HUES6 (cell line): ENCODE measurements around the gene PIK3CD.
A peak's percentile ranks its signal among the peaks of the same experiment; 100 is the strongest.
"Not testable (repeated sequence)": the region's sequence is repeated elsewhere in the genome, so short reads cannot be mapped to it uniquely, and the experiment has no call there.

Experiments used
- H3K27ac ChIP-seq: 2 replicates; pipeline ENCODE4 v1.7.0; 2013; ENCODE audit warnings: low read depth, mild to moderate bottlenecking, low read length, inconsistent platforms
- H3K27me3 ChIP-seq: 2 replicates; pipeline ENCODE4 v1.6.1; 2013; ENCODE audit warnings: low read length; ENCODE audit not compliant: control insufficient read depth, insufficient read depth
- H3K36me3 ChIP-seq: 2 replicates; pipeline ENCODE4 v1.6.1; 2013; ENCODE audit warnings: low read length; ENCODE audit not compliant: control insufficient read depth, insufficient read depth
- H3K4me1 ChIP-seq: 2 replicates; pipeline ENCODE4 v1.6.1; 2013; ENCODE audit warnings: low read length; ENCODE audit not compliant: control insufficient read depth, insufficient read depth
- H3K4me3 ChIP-seq: 2 replicates; pipeline ENCODE4 v1.5.1; 2013; ENCODE audit warnings: low read depth, low read length
- H3K9ac ChIP-seq: one replicate; pipeline ENCODE4 v1.6.1; 2013; ENCODE audit warnings: mild to moderate bottlenecking, low read length
- H3K9me3 ChIP-seq: 2 replicates; pipeline ENCODE4 v1.6.1; 2013; ENCODE audit warnings: low read depth, low read length; ENCODE audit not compliant: control insufficient read depth, insufficient read depth

PIK3CD gene

GRCh38 chr1:9746211-9746610, 94.7 kb downstream of the PIK3CD start:
- Histone ChIP-seq H3K27ac (no peak overlapping the region), H3K9me3 (no peaks in the 10 kb centered on the region), H3K4me1 (no peaks in the 10 kb centered on the region), H3K27me3 (no peaks in the 10 kb centered on the region), H3K36me3 (peaks cover 73% of the 10 kb centered on the region), H3K9ac (no peak overlapping the region), H3K4me3 (no peak overlapping the region)

DNA sequence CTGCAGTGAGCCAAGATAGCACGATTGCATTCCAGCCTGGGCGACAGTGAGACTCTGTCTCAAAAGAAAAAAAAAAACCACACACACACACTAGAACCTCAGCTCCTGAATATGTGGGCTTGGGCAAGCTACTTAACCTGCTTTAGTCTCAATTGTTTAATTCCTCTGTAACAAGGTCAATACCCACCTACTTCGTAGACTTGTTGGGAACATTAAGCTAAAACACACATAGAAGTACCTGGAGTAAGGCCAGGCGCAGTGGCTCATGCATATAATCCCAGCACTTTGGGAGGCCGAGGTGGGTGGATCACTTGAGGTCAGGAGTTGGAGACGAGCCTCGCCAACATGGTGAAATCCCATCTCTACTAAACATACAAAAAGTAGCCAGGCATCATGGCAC, 95.1 kb downstream of the PIK3CD start:
- no peaks in the 10 kb centered on the region for H3K4me1 ChIP-seq
- H3K9me3 ChIP-seq = no peaks in the 10 kb centered on the region
- no peak overlapping the region for H3K4me3 ChIP-seq
- H3K27ac ChIP-seq = no peak overlapping the region
- no peak overlapping the region for H3K9ac ChIP-seq
- H3K27me3 ChIP-seq = no peaks in the 10 kb centered on the region
- H3K36me3 ChIP-seq = peaks cover 75% of the 10 kb centered on the region

GRCh38 chr1:9748391-9748790, 96.9 kb downstream of the PIK3CD start:
- H3K27me3 ChIP-seq, H3K4me3 ChIP-seq, H3K9me3 ChIP-seq, H3K27ac ChIP-seq, H3K4me1 ChIP-seq, H3K9ac ChIP-seq: not testable (repeated sequence)
- H3K36me3 ChIP-seq = peaks cover 74% of the 10 kb centered on the region

DNA sequence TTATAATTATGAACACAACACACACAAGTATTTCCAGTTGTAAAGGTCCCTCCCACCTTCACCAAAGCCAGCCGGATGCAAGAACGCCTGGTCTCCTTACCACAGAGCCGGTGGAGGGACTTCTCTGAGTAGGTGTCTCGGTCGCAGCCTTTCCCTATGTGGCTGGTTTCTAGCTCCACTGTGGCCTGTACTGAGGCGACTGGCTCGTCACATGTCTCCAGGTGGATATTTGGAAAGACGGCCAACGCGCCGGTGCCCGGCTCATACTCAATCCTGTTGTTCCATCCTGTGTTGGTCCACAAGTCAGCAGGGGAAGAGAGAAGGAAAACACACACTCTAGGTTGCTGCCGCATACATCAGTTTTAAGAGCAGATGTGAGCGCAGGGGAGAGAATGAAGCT, 97.8 kb downstream of the PIK3CD start:
- no peaks in the 10 kb centered on the region for H3K9me3 ChIP-seq
- peaks cover 3% of the 10 kb centered on the region; the same call in 1 of the 2 replicates for H3K4me1 ChIP-seq
- no peaks in the 10 kb centered on the region for H3K27me3 ChIP-seq
- H3K9ac ChIP-seq = no peak overlapping the region
- no peak overlapping the region for H3K27ac ChIP-seq
- no peak overlapping the region for H3K4me3 ChIP-seq
- H3K36me3 ChIP-seq = peaks cover 70% of the 10 kb centered on the region

- no peak overlapping the region for H3K9ac ChIP-seq
- peaks cover 17% of the 10 kb centered on the region for H3K4me1 ChIP-seq
- no peak overlapping the region for H3K4me3 ChIP-seq
- H3K27me3 ChIP-seq = no peaks in the 10 kb centered on the region
- H3K9me3 ChIP-seq = no peaks in the 10 kb centered on the region
- H3K36me3 ChIP-seq = peaks cover 65% of the 10 kb centered on the region
- H3K27ac ChIP-seq = no peak overlapping the region
These were observed 100.4 kb downstream of the PIK3CD start for GRCh38 chr1:9751971-9752370.

DNA sequence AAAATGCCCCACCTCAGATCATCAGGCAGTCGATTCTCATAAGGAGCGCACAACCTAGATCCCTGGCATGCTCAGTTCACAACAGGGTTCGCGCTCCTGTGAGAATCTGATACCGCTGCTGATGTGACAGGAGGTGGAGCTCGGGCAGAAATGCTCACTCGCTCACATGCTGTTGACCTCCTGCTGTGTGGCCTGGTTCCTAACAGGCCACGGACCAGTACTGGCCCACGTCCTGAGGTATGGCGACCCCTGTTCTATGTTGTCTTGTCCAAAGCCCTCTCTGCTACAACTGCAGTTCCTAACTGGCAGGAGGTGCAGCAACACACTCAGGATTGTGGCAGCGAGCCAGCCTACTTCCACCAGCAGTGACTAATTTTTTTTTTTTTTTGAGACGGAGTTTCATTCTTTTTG, 101.6 kb downstream of the PIK3CD start:
- Histone ChIP-seq H3K27ac (no peak overlapping the region), H3K36me3 (peaks cover 58% of the 10 kb centered on the region), H3K27me3 (no peaks in the 10 kb centered on the region), H3K4me1 (peaks cover 17% of the 10 kb centered on the region), H3K9me3 (no peaks in the 10 kb centered on the region), H3K4me3 (no peak overlapping the region), H3K9ac (no peak overlapping the region)

DNA sequence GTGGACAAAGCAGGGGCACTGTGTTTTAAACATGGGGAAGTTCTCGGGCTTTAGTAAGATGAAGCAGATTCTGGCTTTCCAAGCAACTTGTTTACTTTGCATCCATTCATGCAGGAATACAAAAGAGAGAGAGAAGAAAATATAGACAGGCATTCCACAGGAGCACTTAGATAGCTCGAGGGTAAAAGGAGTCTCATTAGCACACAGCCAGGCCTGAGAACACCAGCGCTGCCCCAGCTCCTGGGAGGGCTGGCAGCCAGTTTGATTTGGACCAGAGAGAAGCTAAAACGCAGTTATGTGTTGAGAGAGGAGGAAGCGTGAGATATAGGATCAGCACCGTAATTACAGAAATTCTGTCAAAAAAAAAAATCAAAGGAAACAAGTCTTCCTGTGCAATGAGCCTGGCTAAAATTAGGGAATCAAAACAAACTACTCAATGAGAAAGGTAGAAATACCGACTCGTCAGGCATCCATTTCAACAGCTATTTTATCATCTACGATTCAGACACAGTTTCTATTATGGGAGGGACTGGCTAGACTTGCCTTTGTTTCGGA, 104.0 kb downstream of the PIK3CD start:
- H3K4me1 ChIP-seq = peaks cover 27% of the 10 kb centered on the region
- H3K9me3 ChIP-seq = no peaks in the 10 kb centered on the region
- no peaks in the 10 kb centered on the region for H3K27me3 ChIP-seq
- no peak overlapping the region for H3K4me3 ChIP-seq
- H3K9ac ChIP-seq = no peak overlapping the region
- H3K36me3 ChIP-seq = peaks cover 42% of the 10 kb centered on the region
- H3K27ac ChIP-seq = no peak overlapping the region

DNA sequence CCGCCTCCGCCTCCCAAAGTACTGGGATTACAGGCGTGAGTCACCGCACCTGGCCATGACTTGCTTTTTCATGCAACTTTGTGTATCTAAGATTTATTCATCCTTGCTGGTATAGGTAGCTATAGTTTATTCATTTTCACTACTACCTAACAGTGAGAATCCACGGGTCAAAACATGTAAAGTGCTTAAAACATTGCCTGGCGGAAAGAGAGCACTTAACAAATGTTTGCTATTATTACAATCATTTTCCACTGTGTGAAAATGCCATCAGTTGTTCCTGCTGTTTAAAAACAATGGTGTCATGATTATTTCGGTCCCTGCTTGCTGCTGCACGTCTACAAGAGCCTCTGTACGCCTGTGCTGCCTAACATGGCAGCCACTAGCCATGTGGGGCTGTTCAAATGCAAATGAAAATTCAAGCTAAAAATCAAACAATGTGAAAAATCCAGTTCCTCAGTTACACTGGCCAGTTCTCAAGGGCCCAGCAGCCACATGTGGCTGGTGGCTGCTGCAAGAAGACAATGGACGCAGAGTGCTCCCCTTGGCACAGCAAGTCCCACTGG, 107.1 kb downstream of the PIK3CD start:
- no peaks in the 10 kb centered on the region for H3K27me3 ChIP-seq
- no peaks in the 10 kb centered on the region for H3K9me3 ChIP-seq
- no peak overlapping the region for H3K4me3 ChIP-seq
- 0 out of 2 replicates have a peak overlapping the region, but pooled peaks have one; percentile 27 for H3K27ac ChIP-seq
- H3K9ac ChIP-seq = no peak overlapping the region
- peaks cover 29% of the 10 kb centered on the region for H3K4me1 ChIP-seq
- peaks cover 26% of the 10 kb centered on the region for H3K36me3 ChIP-seq

GRCh38 chr1:9759939-9760338, 108.4 kb downstream of the PIK3CD start:
- no peak overlapping the region for H3K4me3 ChIP-seq
- H3K9me3 ChIP-seq = no peaks in the 10 kb centered on the region
- no peak overlapping the region for H3K9ac ChIP-seq
- peaks cover 39% of the 10 kb centered on the region for H3K4me1 ChIP-seq
- peaks cover 16% of the 10 kb centered on the region for H3K36me3 ChIP-seq
- no peaks in the 10 kb centered on the region for H3K27me3 ChIP-seq
- no peak overlapping the region for H3K27ac ChIP-seq

DNA sequence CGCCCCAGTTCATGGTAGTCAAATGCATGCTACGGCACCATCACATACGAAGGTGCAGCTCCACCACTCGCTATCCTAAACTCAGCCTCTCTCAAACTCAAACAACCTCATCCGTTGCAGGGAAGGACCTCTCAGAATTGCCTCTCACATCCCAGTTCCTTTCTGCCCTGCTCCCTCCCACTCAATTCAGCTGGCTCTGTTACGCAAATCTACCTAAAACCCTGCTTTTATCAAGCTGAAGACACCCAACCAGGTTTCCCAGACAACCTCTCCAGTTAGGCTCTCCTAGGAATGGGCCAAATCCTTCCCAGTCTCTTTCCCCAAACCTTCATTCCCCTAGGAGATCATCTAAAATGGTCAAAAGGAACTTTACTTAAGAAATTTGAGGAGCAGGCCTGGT, 109.3 kb downstream of the PIK3CD start:
- Histone ChIP-seq H3K4me1 (peaks cover 35% of the 10 kb centered on the region), H3K4me3 (no peak overlapping the region), H3K27ac (no peak overlapping the region), H3K9ac (no peak overlapping the region), H3K27me3 (no peaks in the 10 kb centered on the region), H3K9me3 (no peaks in the 10 kb centered on the region), H3K36me3 (peaks cover 15% of the 10 kb centered on the region)

DNA sequence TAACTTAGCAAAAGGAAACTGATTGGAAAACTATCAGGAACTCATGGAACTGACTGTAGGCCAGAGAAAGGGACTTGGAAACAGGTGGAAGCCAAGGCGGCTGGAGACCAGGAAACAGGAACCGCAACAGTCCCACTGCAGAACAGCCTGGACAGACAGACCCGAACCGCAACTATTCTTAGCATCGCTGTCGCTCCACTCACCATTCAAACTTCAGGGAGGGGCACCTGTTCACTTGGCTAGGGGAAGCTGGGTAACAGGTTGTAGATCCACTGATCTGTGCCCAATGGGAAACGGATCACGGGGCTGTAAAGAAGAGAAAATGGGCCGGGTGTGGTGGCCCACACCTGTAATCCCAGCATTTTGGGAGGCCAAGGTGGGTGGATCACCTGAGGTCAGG, 110.3 kb downstream of the PIK3CD start:
- peaks cover 15% of the 10 kb centered on the region for H3K36me3 ChIP-seq
- no peaks in the 10 kb centered on the region for H3K9me3 ChIP-seq
- no peak overlapping the region for H3K4me3 ChIP-seq
- H3K4me1 ChIP-seq = peaks cover 33% of the 10 kb centered on the region
- no peak overlapping the region for H3K27ac ChIP-seq
- H3K9ac ChIP-seq = no peak overlapping the region
- H3K27me3 ChIP-seq = no peaks in the 10 kb centered on the region
